ENCODE data around the gene SOX9.

GRCh38 chr17:72121164-72122009 lies 567 bp downstream of the SOX9 start:
- peak in 1 of 6 experiments; percentile 4 for TF ChIP-seq CTCF (IDR thresholded peaks at IDR 0.05)
- TF ChIP-seq POLR2A (IDR thresholded peaks at IDR 0.05): no peak

Measured in Peyer's patch (tissue), 4 donors.